Heart right ventricle (tissue), 16 donors: ENCODE data around the gene CDC42. TPM values are rescaled to one million over a fixed set of nuclear protein-coding genes. Genes with fewer than 3 reads are reported as not detected.

Experiments
- ATAC-seq, 8 donors: fragments of 200-7000 bp; cut with Tn5 transposase; one replicate each; pipeline ENCODE4 v1.9.1; 2020; ENCODE audit warnings: mild to moderate bottlenecking in 8 of 8, moderate library complexity in 8 of 8, moderate number of reproducible peaks in 1 of 8
- DNase-seq, 2 donors: peaks; one replicate each; pipeline ENCODE4 v3.0.0-alpha.2; 2020
- H3K27ac ChIP-seq, 10 donors: fragments of 200-600 bp; sonication (generic) in 2 of 10; one replicate each; pipeline versions ENCODE4 v1.5.0 to v1.8.0; 2020 to 2022; ENCODE audit warnings: mild to moderate bottlenecking in 3 of 10
- H3K27me3 ChIP-seq, 7 donors: fragments of 200-600 bp; one replicate each; pipeline ENCODE4 v1.8.0; 2021 to 2022; ENCODE audit warnings: mild to moderate bottlenecking in 2 of 7
- H3K36me3 ChIP-seq, 9 donors: fragments of 200-600 bp; sonication (generic) in 1 of 9; one replicate each; pipeline versions ENCODE4 v1.5.0 to v1.8.0; 2020 to 2022; ENCODE audit warnings: mild to moderate bottlenecking in 2 of 9
- H3K4me1 ChIP-seq, 9 donors: fragments of 200-600 bp; sonication (generic) in 1 of 9; one replicate each; pipeline versions ENCODE4 v1.5.0 to v1.8.0; 2020 to 2022; ENCODE audit warnings: mild to moderate bottlenecking in 4 of 9
- H3K4me3 ChIP-seq, 10 donors: fragments of 200-600 bp; sonication (generic) in 2 of 10; one replicate each; pipeline versions ENCODE4 v1.5.0 to v1.8.0; 2020 to 2022; ENCODE audit warnings: mild to moderate bottlenecking in 7 of 10, moderate library complexity in 2 of 10
- H3K9me3 ChIP-seq, 11 donors: fragments of 200-600 bp in 10 of 11; sonication (generic) in 2 of 11; one replicate each; pipeline versions ENCODE4 v1.5.0 to v1.8.0; 2013 to 2022; ENCODE audit warnings: mild to moderate bottlenecking in 2 of 11, control low read depth in 1 of 11, moderate library complexity in 1 of 11
- WGBS, 2 donors: extraction: QIAGEN DNeasy Blood & Tissue Kit; methylation state at CpG; one replicate each; pipeline ENCODE4 v1.1.7; 2013; ENCODE audit warnings: inconsistent platforms in 1 of 2; 5-methylcytosine and 5-hydroxymethylcytosine counted together
- intact Hi-C, 10 donors: fragments of 100-400 bp; cut with DNase I; formaldehyde crosslinking; loops; one replicate each; pipeline versions ENCODE4 v1.11.1 to v1.14.2; 2022
- polyA plus RNA-seq, 2 donors: library from polyadenylated mRNA; stranded (reverse); fragments of 200-250 nt; gene quantifications; one replicate each; pipeline ENCODE4 v1.2.3, GENCODE V29; 2013
- total RNA-seq, 10 donors: library from RNA; stranded (reverse); fragmentation: NEBNext Ultra II Directional in 3 of 10; extraction: Animal tissue kit (Norgen Biotek cat#: 25700) in 3 of 10; gene quantifications; one replicate each; pipeline versions ENCODE4 v1.2.1 to v1.2.4, GENCODE V29; 2021 to 2023
- TF ChIP-seq, protein P1 (sequence below), 9 donors: fragments of 200-600 bp; sonication (generic) in 2 of 9; IDR thresholded peaks; one replicate each; pipeline versions ENCODE4 v1.5.0 to v1.8.0; 2021 to 2022; ENCODE audit warnings: antibody characterized with exemption in 9 of 9, mild to moderate bottlenecking in 5 of 9, moderate library complexity in 1 of 9
- donor health status: Arrhythmogenic right ventricular cardiomyopathy.
- donor health status: ischemic (EF 13 %, LVEDD 7.1; RV severe dilation, severe dysfunction).
- donor health status: healthy with polysubstance abuse.
- donor health status: DM: no; HTN: yes; CAD: no.
- donor health status: DM: no; HTN: no; CAD: no.
- donor health status: ischemic (EF 25% LVEDD 6.9; RV normal size, moderate dysfunction).
- donor health status: ischemic (EF 25% LVEDD 5.7; RV mildly dilated, moderate dysfunction).
- donor health status: healthy.
- donor health status: DM: yes; HTN: yes; CAD: no.
- donor health status: Ischemic cardiomyopathy.
- donor health status: ischemic (EF 35%, LVEDD 5.7; RV mildly dilated, moderate dysfunction).
- donor health status: nonischemic (EF 11% LVEDD 7.7; RV severe dilation, severe dysfunction).
- donor health status: DM: yes; HTN: yes; CAD: no.
- donor health status: PGD.
- donor health status: ischemic (EF 29% LVEDD 5.4; RV normal size, mild dysfunction).
- donor health status: nonischemic (EF 23%, LVEDD 6.1; RV moderate dilation, normal function).

Gene CDC42
- total and polyA plus RNA-seq, 12 donors = 68.7 to 259 (median 168) TPM

DNA sequence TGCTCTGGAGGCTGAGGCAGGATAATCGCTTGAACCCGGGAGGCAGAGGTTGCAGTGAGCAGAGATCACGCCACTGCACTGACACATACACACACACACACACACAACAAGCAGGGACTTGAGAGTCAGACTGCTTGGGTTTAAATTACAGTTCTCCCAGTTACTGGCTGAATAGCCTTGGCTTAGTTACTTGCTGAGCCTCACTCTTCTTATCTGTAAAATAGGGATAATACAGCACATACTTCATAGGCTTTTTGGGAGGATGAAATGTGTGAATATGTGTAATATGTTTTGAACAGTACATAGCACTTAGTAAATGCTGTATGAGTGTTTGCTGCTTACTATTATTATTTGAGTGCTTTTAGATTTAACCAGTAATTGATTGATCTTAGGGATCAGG is 23.8 kb downstream of the CDC42 start:
- intact Hi-C loops = no loop called here
- TF ChIP-seq, protein P1, sequence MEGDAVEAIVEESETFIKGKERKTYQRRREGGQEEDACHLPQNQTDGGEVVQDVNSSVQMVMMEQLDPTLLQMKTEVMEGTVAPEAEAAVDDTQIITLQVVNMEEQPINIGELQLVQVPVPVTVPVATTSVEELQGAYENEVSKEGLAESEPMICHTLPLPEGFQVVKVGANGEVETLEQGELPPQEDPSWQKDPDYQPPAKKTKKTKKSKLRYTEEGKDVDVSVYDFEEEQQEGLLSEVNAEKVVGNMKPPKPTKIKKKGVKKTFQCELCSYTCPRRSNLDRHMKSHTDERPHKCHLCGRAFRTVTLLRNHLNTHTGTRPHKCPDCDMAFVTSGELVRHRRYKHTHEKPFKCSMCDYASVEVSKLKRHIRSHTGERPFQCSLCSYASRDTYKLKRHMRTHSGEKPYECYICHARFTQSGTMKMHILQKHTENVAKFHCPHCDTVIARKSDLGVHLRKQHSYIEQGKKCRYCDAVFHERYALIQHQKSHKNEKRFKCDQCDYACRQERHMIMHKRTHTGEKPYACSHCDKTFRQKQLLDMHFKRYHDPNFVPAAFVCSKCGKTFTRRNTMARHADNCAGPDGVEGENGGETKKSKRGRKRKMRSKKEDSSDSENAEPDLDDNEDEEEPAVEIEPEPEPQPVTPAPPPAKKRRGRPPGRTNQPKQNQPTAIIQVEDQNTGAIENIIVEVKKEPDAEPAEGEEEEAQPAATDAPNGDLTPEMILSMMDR (IDR thresholded peaks at IDR 0.05) = no peak
- Histone ChIP-seq H3K27ac (peak overlapping the region in 1 of 10 donors; percentile 21), H3K27me3 (no peaks in the 10 kb centered on the region), H3K9me3 (no peaks in the 10 kb centered on the region), H3K4me1 (peaks cover 20 to 99% (median 82%) of the 10 kb centered on the region in 9 donors), H3K4me3 (no peak overlapping the region), H3K36me3 (peaks cover 0 to 56% (median 13%) of the 10 kb centered on the region in 9 donors)
- no peak for DNase-seq
- no peak for ATAC-seq
- WGBS, 2 donors = 90 to 93% methylated on average over 3 of the region's 3 CpGs

GRCh38 chr1:22077728-22078127 is 25.2 kb downstream of the CDC42 start:
- 18 to 19% methylated on average over 5 of the region's 5 CpGs for WGBS, 2 donors
- Histone ChIP-seq H3K36me3 (peaks cover 0 to 67% (median 20%) of the 10 kb centered on the region in 9 donors), H3K4me3 (no peak overlapping the region), H3K27ac (no peak overlapping the region), H3K9me3 (no peaks in the 10 kb centered on the region), H3K27me3 (no peaks in the 10 kb centered on the region), H3K4me1 (peaks cover 12 to 99% (median 80%) of the 10 kb centered on the region in 9 donors)
- no peak for DNase-seq
- intact Hi-C loops = no loop called here
- ATAC-seq = peak in 1 of 8 donors; percentile 28
- TF ChIP-seq, protein P1 (IDR thresholded peaks at IDR 0.05) = no peak

GRCh38 chr1:22078133-22078532 is 25.6 kb downstream of the CDC42 start:
- DNase-seq (no peak), ATAC-seq (no peak)
- no peak overlapping the region for H3K4me3 ChIP-seq
- no peaks in the 10 kb centered on the region for H3K9me3 ChIP-seq
- peaks cover 0 to 71% (median 20%) of the 10 kb centered on the region in 9 donors for H3K36me3 ChIP-seq
- 49 to 64% methylated on average over 2 of the region's 2 CpGs for WGBS, 2 donors
- H3K27ac ChIP-seq = no peak overlapping the region
- peaks cover 10 to 98% (median 78%) of the 10 kb centered on the region in 9 donors for H3K4me1 ChIP-seq
- TF ChIP-seq, protein P1 (IDR thresholded peaks at IDR 0.05) = no peak
- intact Hi-C loops = no loop called here
- no peaks in the 10 kb centered on the region for H3K27me3 ChIP-seq

DNA sequence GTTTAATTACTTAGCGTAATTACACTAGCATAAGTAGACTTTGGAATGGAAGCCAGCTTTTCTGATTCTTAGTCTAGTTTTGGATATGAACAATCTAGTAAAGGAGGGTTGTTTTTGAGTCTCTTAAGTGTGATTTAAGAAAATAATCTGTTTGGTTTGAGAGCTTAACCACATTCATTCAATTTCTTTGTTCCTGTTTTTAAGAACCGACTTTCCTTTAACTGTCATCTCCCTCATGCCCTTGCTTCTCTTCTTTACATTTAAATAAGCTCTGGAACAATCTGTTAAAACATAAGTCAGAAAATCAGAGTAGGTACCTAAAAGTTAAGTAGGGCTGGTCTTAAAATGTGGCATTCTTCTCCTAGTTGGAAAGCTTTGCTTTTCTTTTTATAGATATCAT is 27.7 kb downstream of the CDC42 start:
- WGBS, 2 donors = 83 to 94% methylated on average over 2 of the region's 2 CpGs

More for the DNA sequence above, 27.7 kb downstream of the CDC42 start:
- Histone ChIP-seq H3K4me1 (peaks cover 3 to 96% (median 72%) of the 10 kb centered on the region in 9 donors), H3K36me3 (peaks cover 0 to 77% (median 20%) of the 10 kb centered on the region in 9 donors), H3K27ac (no peak overlapping the region), H3K27me3 (no peaks in the 10 kb centered on the region), H3K4me3 (no peak overlapping the region), H3K9me3 (no peaks in the 10 kb centered on the region)
- intact Hi-C loops = no loop called here
- no peak for ATAC-seq
- no peak for DNase-seq
- TF ChIP-seq, protein P1 (IDR thresholded peaks at IDR 0.05) = no peak
